GM18867 (cell line): ENCODE results near the gene PARPBP.
"Not testable (repeated sequence)": the region's sequence is repeated elsewhere in the genome, so short reads cannot be mapped to it uniquely, and the experiment has no call there.

Source experiments
- ATAC-seq: cut with Tn5 transposase; IDR thresholded peaks from one replicate; pipeline ENCODE4 v1.9.1; 2021; ENCODE audit warnings: mild to moderate bottlenecking, moderate library complexity; ENCODE audit not compliant: unreplicated experiment

PARPBP gene

GRCh38 chr12:102119674-102120563, at the start of gene PARPBP, which contains the start of gene NUP37:
Gene PARPBP, plus strand, starts transcription at chr12:102120183. Its CDS starts 3,706 bp downstream, at chr12:102123889.
Gene NUP37, minus strand, starts transcription at chr12:102120114. Its CDS starts 1,596 bp downstream, at chr12:102118518.
- peak; percentile 97 for ATAC-seq

- not testable (repeated sequence) for ATAC-seq
These were observed 47.9 kb upstream of the PARPBP start for GRCh38 chr12:102072092-102072491.

- no peak for ATAC-seq
These were observed 39.1 kb upstream of the PARPBP start for GRCh38 chr12:102080842-102081241.

GRCh38 chr12:102089228-102089835, 30.7 kb upstream of the PARPBP start:
- not testable (repeated sequence) for ATAC-seq

GRCh38 chr12:102093319-102093718, 26.7 kb upstream of the PARPBP start:
- no peak for ATAC-seq

GRCh38 chr12:102095677-102096263, 24.2 kb upstream of the PARPBP start:
- peak; percentile 82 for ATAC-seq

- ATAC-seq, result no peak
These were observed 23.1 kb upstream of the PARPBP start for GRCh38 chr12:102096855-102097254.

- no peak for ATAC-seq
These were observed 13.1 kb upstream of the PARPBP start for GRCh38 chr12:102106905-102107304.

- ATAC-seq, result no peak
These were observed 12.0 kb upstream of the PARPBP start for GRCh38 chr12:102107970-102108369.

GRCh38 chr12:102110782-102111181, 9.2 kb upstream of the PARPBP start:
- no peak for ATAC-seq

GRCh38 chr12:102114212-102114611, 5.8 kb upstream of the PARPBP start:
- ATAC-seq, result no peak

GRCh38 chr12:102116392-102116791, 3.6 kb upstream of the PARPBP start:
- ATAC-seq, result no peak

GRCh38 chr12:102118874-102119273, 1.1 kb upstream of the PARPBP start:
- ATAC-seq, result no peak

- ATAC-seq, result no peak
These were observed 536 bp downstream of the PARPBP start for GRCh38 chr12:102120564-102120873.

GRCh38 chr12:102120886-102121285, 903 bp downstream of the PARPBP start:
- no peak for ATAC-seq

GRCh38 chr12:102121328-102121727, 1.3 kb downstream of the PARPBP start:
- ATAC-seq, result not testable (repeated sequence)

- ATAC-seq, result not testable (repeated sequence)
These were observed 10.7 kb downstream of the PARPBP start for GRCh38 chr12:102130720-102131119.

GRCh38 chr12:102131442-102131841, 11.5 kb downstream of the PARPBP start:
- not testable (repeated sequence) for ATAC-seq

GRCh38 chr12:102137619-102138018, 17.6 kb downstream of the PARPBP start:
- ATAC-seq, result not testable (repeated sequence)

GRCh38 chr12:102142866-102143373, 22.9 kb downstream of the PARPBP start:
- ATAC-seq, result not testable (repeated sequence)

- ATAC-seq, result no peak
These were observed 24.2 kb downstream of the PARPBP start for GRCh38 chr12:102144221-102144620.
